Trophoblast cell (in vitro differentiated cells and primary cell): ENCODE results near the gene THAP7.

Experiments
- DNase-seq, 2 donors: peaks; one replicate each; pipeline ENCODE4 v3.0.0-alpha.2; 2016
- H2AFZ ChIP-seq: 2 replicates; pipeline ENCODE4 v1.6.1; 2013; ENCODE audit warnings: low read length, moderate library complexity, mild to moderate bottlenecking; ENCODE audit not compliant: insufficient read depth, poor library complexity
- H2AK5ac ChIP-seq: 2 replicates; pipeline ENCODE4 v1.6.1; 2013; ENCODE audit warnings: mild to moderate bottlenecking, low read length
- H2BK120ac ChIP-seq: 2 replicates; pipeline ENCODE4 v1.6.1; 2013; ENCODE audit warnings: low read length, mild to moderate bottlenecking, moderate library complexity; ENCODE audit not compliant: insufficient read depth, poor library complexity
- H2BK12ac ChIP-seq: 2 replicates; pipeline ENCODE4 v1.6.1; 2013; ENCODE audit warnings: mild to moderate bottlenecking, low read length, moderate library complexity
- H2BK5ac ChIP-seq: 2 replicates; pipeline ENCODE4 v1.6.1; 2013; ENCODE audit warnings: low read length, low read depth, moderate library complexity, mild to moderate bottlenecking; ENCODE audit not compliant: poor library complexity
- H3K14ac ChIP-seq: 2 replicates; pipeline ENCODE4 v1.6.1; 2013; ENCODE audit warnings: mild to moderate bottlenecking, low read length
- H3K18ac ChIP-seq: 2 replicates; pipeline ENCODE4 v1.6.1; 2013; ENCODE audit warnings: mild to moderate bottlenecking, low read length
- H3K23ac ChIP-seq: 2 replicates; pipeline ENCODE4 v1.6.1; 2013; ENCODE audit warnings: low read length
- H3K27ac ChIP-seq: 2 replicates; pipeline ENCODE4 v1.5.1; 2013; ENCODE audit warnings: low read depth, mild to moderate bottlenecking, inconsistent platforms, low read length, moderate library complexity
- H3K27me3 ChIP-seq: 2 replicates; pipeline ENCODE4 v1.6.1; 2013; ENCODE audit warnings: inconsistent platforms, mild to moderate bottlenecking, low read length, moderate library complexity; ENCODE audit not compliant: insufficient read depth
- H3K36me3 ChIP-seq, 2 experiments: 1 replicate in 1 of 2; 2 replicates in 1 of 2; pipeline ENCODE4 v1.6.1; 2013; ENCODE audit warnings: low read length in 2 of 2, mild to moderate bottlenecking in 2 of 2, moderate library complexity in 1 of 2; ENCODE audit not compliant: insufficient read depth in 2 of 2, control insufficient read depth in 1 of 2
- H3K4ac ChIP-seq: 2 replicates; pipeline ENCODE4 v1.6.1; 2013; ENCODE audit warnings: low read depth, mild to moderate bottlenecking, low read length, moderate library complexity
- H3K4me1 ChIP-seq, 2 experiments: 1 replicate in 1 of 2; 2 replicates in 1 of 2; pipeline ENCODE4 v1.6.1; 2013; ENCODE audit warnings: low read length in 2 of 2, mild to moderate bottlenecking in 2 of 2, moderate library complexity in 1 of 2; ENCODE audit not compliant: insufficient read depth in 2 of 2, control insufficient read depth in 1 of 2
- H3K4me2 ChIP-seq: 2 replicates; pipeline ENCODE4 v1.6.1; 2013; ENCODE audit warnings: inconsistent platforms, mild to moderate bottlenecking, low read length, moderate library complexity
- H3K4me3 ChIP-seq: 2 replicates; pipeline ENCODE4 v1.5.1; 2013; ENCODE audit warnings: mild to moderate bottlenecking, low read depth, low read length, inconsistent platforms
- H3K79me1 ChIP-seq: one replicate; pipeline ENCODE4 v1.6.1; 2013; ENCODE audit warnings: low read length
- H3K79me2 ChIP-seq: 2 replicates; pipeline ENCODE4 v1.6.1; 2013; ENCODE audit warnings: low read length, mild to moderate bottlenecking; ENCODE audit not compliant: control insufficient read depth, insufficient read depth, poor library complexity
- H3K9ac ChIP-seq: 2 replicates; pipeline ENCODE4 v1.6.1; 2013; ENCODE audit warnings: mild to moderate bottlenecking, low read length
- H3K9me3 ChIP-seq: 2 replicates; pipeline ENCODE4 v1.6.1; 2013; ENCODE audit warnings: low read depth, mild to moderate bottlenecking, control low read depth, inconsistent platforms, low read length; ENCODE audit not compliant: insufficient read depth
- H4K12ac ChIP-seq: 2 replicates; pipeline ENCODE4 v1.6.1; 2013; ENCODE audit warnings: low read depth, mild to moderate bottlenecking, low read length, moderate library complexity
- H4K8ac ChIP-seq: 2 replicates; pipeline ENCODE4 v1.6.1; 2013; ENCODE audit warnings: low read depth, mild to moderate bottlenecking, low read length, moderate library complexity
- H4K91ac ChIP-seq: one replicate; pipeline ENCODE4 v1.6.1; 2013; ENCODE audit warnings: low read depth, mild to moderate bottlenecking, low read length, moderate library complexity
- WGBS: extraction: QIAGEN DNeasy Blood & Tissue Kit; methylation state at CpG from one replicate; pipeline ENCODE4 v1.1.7; 2013; ENCODE audit warnings: missing lambda C conversion rate; ENCODE audit not compliant: insufficient read length, insufficient coverage; ENCODE audit errors: extremely low coverage; 5-methylcytosine and 5-hydroxymethylcytosine counted together

THAP7 gene

DNA sequence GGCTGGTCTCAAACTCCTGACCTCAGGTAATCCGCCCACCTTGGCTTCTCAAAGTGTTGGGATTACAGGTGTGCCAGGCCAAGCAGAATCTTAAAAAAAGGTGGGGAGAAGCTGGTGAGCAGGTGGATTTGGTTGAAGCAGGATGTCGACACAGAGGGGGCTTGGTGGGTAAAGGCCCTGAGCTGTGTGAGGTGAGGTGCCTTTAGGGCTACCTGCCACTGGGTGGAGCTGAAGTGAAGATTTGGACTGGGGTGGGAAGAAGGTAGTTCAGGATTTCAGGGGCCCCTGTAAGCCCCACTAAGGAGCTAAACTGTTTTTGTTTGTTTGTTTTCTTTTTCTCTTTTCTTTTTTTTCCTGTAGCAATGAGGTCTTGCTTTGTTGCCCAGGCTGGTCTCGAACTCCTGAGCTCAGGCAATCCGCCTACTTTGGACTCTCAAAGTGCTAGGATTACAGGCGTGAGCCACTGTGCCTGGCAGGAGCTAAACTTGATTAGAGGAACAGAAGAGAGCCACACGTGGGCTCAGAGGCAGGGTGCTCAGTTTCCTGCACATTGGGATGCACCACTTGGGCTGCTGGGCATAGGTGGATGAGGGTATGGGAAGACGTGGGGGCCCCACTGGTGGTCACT is 19.0 kb upstream of the THAP7 start:
- Histone ChIP-seq H4K12ac (no peak overlapping the region), H3K79me1 (no peaks in the 10 kb centered on the region), H3K4me3 (no peak overlapping the region), H3K27ac (no peak overlapping the region), H3K4me1 (no peaks in the 10 kb centered on the region), H4K91ac (no peak overlapping the region), H2BK5ac (no peak overlapping the region), H2AFZ (no peak overlapping the region), H2BK120ac (no peak overlapping the region), H3K4ac (no peak overlapping the region), H3K79me2 (no peaks in the 10 kb centered on the region), H2AK5ac (no peak overlapping the region), H4K8ac (no peak overlapping the region), H3K27me3 (no peaks in the 10 kb centered on the region), H3K23ac (no peak overlapping the region), H3K36me3 (no peaks in the 10 kb centered on the region), H3K18ac (no peak overlapping the region), H3K14ac (no peak overlapping the region), H3K4me2 (no peak overlapping the region), H2BK12ac (no peak overlapping the region), H3K9me3 (no peaks in the 10 kb centered on the region), H3K9ac (no peak overlapping the region)
- peak in 1 of 2 donors; percentile 36 for DNase-seq
- whole genome bisulfite sequencing, result no CpG with 5 or more reads among the region's 7 CpGs

DNA sequence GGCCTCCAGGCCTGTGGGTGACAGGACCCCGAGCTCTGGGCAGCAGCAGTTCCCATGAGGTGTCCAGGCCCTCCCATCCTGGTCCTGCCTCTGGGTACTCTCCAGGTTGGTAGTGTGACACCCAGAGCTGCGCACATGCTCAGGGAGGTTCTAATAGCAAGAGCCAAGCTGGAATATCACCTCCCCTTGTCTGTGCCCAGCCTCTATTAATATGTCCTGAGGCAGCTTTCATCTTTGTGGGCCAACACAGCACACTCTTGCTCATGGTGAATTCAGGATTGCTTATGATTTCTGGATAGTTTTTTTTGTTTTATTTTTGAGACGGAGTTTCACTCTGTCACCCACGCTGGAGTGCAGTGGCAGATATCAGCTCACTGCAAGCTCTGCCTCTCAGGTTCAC is 16.4 kb upstream of the THAP7 start:
- no peak overlapping the region for H3K14ac ChIP-seq
- H3K79me1 ChIP-seq, result peaks cover 3% of the 10 kb centered on the region
- no peak overlapping the region for H2AK5ac ChIP-seq
- no peak overlapping the region for H2BK12ac ChIP-seq
- no peak overlapping the region for H3K18ac ChIP-seq
- no peak overlapping the region for H2BK5ac ChIP-seq
- no peak overlapping the region for H3K23ac ChIP-seq
- H3K4me3 ChIP-seq, result no peak overlapping the region
- no peak overlapping the region for H2AFZ ChIP-seq
- peaks cover 15 to 18% of the 10 kb centered on the region in 2 experiments for H3K4me1 ChIP-seq
- no peak overlapping the region for H2BK120ac ChIP-seq
- H3K9me3 ChIP-seq, result no peaks in the 10 kb centered on the region
- H3K27ac ChIP-seq, result no peak overlapping the region
- H3K36me3 ChIP-seq, result no peaks in the 10 kb centered on the region
- no peak overlapping the region for H4K91ac ChIP-seq
- H4K12ac ChIP-seq, result no peak overlapping the region
- no CpG with 5 or more reads among the region's 4 CpGs for WGBS
- no peak overlapping the region for H3K4me2 ChIP-seq
- no peak overlapping the region for H3K9ac ChIP-seq
- DNase-seq, result no peak
- no peaks in the 10 kb centered on the region for H3K79me2 ChIP-seq
- H3K4ac ChIP-seq, result no peak overlapping the region
- H3K27me3 ChIP-seq, result no peaks in the 10 kb centered on the region
- no peak overlapping the region for H4K8ac ChIP-seq

DNA sequence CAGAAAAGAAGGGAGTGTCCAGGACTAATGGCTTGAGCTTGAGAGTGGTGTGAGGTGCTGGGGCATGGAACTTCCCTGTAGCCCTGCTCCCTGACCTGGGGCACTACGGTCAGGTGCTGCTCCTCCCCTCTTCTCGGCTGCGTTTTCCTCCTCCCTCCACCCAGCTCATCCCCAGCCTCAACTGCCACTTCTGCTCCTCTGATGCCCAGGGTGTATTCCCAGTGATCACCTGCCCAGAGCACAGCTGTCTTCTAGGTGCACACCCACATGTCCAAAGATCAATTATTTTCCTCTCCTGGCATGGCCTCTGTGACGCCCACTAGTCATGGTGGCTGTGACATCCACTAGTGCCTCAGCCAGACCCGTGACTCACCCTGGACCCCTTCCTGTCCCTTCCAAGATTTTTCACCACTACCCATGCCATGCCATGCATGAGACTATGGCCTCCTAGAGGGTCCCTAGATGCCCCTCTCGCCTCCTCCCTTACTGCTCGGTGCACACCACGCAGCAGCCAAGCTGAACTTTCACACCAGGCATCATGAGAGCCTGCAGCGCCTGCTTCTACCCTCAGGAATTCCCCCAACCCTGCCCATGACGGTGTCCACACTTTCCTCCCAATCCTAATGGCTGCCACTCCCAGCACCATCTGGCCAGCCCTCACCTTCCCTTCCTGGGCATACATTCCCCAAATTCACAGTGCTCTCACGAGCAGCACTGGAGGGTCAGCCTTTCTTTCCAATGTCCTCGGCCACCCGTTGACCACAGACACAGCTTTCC is 14.9 kb upstream of the THAP7 start:
- Histone ChIP-seq H3K27me3 (no peaks in the 10 kb centered on the region), H3K23ac (no peak overlapping the region), H3K14ac (no peak overlapping the region), H3K4me3 (peak overlapping the region; percentile 4), H3K79me2 (no peaks in the 10 kb centered on the region), H4K12ac (no peak overlapping the region), H3K9me3 (no peaks in the 10 kb centered on the region), H3K9ac (no peak overlapping the region), H3K4me1 (peaks cover 15 to 18% of the 10 kb centered on the region in 2 experiments), H3K36me3 (no peaks in the 10 kb centered on the region), H3K18ac (no peak overlapping the region), H3K79me1 (peaks cover 3% of the 10 kb centered on the region), H3K27ac (no peak overlapping the region), H2AFZ (no peak overlapping the region), H3K4ac (no peak overlapping the region), H4K91ac (no peak overlapping the region), H4K8ac (no peak overlapping the region), H2AK5ac (no peak overlapping the region), H2BK120ac (no peak overlapping the region), H3K4me2 (no peak overlapping the region), H2BK12ac (no peak overlapping the region), H2BK5ac (no peak overlapping the region)
- WGBS, result no CpG with 5 or more reads among the region's 13 CpGs
- DNase-seq, result peak; percentile 49 to 68

DNA sequence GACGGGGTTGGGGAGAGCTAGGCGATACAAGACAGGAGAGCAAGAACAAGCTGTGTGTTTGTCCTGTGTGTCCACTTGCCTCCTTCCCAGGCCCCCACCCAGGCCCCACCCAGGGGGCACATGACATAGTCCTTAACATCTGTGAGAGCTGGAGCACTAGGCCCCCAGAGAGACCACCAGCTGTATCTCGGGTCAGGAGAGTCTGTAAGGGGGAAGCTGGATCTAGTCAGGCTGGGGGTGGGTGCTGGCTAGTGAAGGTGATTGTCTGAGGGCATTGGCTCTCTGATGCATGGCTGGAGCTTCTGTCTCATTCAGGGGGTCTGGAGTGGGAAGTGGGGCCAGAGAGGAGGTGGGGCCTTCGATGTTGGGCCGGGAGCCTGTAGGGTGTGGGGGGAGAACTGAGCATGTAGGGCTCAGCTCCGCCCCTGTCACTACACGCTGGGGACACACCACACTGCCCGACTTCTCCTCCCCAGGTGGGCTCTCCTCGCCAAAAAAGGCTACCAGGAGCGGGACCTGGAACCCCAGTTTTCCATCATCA is 13.6 kb upstream of the THAP7 start:
- no peak overlapping the region for H3K27ac ChIP-seq
- no peak overlapping the region for H2BK5ac ChIP-seq
- no peak overlapping the region for H3K9ac ChIP-seq
- no peaks in the 10 kb centered on the region for H3K36me3 ChIP-seq
- DNase-seq, result no peak
- H3K79me2 ChIP-seq, result no peaks in the 10 kb centered on the region
- peaks cover 3% of the 10 kb centered on the region for H3K79me1 ChIP-seq
- H3K4me3 ChIP-seq, result no peak overlapping the region
- peak overlapping the region; percentile 15 for H4K91ac ChIP-seq
- H3K4ac ChIP-seq, result no peak overlapping the region
- no peak overlapping the region for H2AK5ac ChIP-seq
- no peak overlapping the region for H3K14ac ChIP-seq
- H3K18ac ChIP-seq, result peak overlapping the region; percentile 4
- H3K4me1 ChIP-seq, result peaks cover 15 to 18% of the 10 kb centered on the region in 2 experiments
- no peaks in the 10 kb centered on the region for H3K9me3 ChIP-seq
- no peak overlapping the region for H2AFZ ChIP-seq
- WGBS, result no CpG with 5 or more reads among the region's 10 CpGs
- H3K23ac ChIP-seq, result no peak overlapping the region
- H4K8ac ChIP-seq, result no peak overlapping the region
- no peak overlapping the region for H2BK120ac ChIP-seq
- no peak overlapping the region for H4K12ac ChIP-seq
- no peaks in the 10 kb centered on the region for H3K27me3 ChIP-seq
- no peak overlapping the region for H3K4me2 ChIP-seq
- H2BK12ac ChIP-seq, result peak overlapping the region; percentile 20
